GM12801 (cell line): ENCODE results near the gene RGS16.

Experiments used
- TF ChIP-seq, protein P1 (sequence below): IDR thresholded peaks from one replicate; pipeline ENCODE4 v1.5.1; 2011; ENCODE audit warnings: control low read depth; ENCODE audit not compliant: insufficient read length; ENCODE audit errors: extremely low read depth

Gene RGS16

DNA sequence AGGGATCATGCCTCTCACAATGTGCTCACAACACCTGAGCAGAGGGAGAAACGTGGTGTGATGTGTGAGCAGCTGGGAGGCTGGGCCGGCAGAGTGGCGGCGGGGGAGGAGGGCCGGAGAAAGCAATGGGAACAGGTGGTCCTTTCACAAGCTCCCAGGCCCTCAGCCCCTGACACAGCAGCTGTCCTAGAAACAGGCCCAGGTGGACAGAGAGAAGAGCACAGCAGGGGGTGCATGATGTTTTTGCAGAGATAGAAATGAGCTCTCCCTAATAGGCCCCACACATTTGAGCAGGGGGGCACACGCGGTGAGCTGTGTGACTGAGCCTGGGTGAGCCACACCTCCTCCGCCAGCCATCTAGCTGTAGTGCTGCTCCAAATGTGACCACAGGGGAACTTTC, 7.6 kb upstream of the RGS16 start:
- TF ChIP-seq, protein P1, sequence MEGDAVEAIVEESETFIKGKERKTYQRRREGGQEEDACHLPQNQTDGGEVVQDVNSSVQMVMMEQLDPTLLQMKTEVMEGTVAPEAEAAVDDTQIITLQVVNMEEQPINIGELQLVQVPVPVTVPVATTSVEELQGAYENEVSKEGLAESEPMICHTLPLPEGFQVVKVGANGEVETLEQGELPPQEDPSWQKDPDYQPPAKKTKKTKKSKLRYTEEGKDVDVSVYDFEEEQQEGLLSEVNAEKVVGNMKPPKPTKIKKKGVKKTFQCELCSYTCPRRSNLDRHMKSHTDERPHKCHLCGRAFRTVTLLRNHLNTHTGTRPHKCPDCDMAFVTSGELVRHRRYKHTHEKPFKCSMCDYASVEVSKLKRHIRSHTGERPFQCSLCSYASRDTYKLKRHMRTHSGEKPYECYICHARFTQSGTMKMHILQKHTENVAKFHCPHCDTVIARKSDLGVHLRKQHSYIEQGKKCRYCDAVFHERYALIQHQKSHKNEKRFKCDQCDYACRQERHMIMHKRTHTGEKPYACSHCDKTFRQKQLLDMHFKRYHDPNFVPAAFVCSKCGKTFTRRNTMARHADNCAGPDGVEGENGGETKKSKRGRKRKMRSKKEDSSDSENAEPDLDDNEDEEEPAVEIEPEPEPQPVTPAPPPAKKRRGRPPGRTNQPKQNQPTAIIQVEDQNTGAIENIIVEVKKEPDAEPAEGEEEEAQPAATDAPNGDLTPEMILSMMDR: no peak

DNA sequence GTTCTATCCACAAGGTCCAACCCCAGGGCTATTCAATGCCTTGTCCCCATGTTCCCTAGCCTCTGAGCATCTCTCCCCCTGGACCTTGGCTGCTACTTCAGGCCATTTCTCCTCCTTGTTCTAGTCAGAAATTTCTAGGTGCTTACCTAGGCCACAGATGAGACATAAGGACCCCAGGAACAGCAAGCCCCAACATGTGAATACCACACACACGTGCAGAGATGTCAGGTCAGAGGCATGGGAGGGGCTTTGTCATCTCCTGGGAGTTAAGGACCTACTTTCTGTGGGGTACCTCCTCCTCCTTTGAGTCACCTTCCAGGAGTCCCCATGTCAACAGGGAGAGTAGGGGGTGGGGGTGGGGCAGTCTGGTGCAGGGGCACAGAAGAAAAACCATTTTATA, 7.1 kb upstream of the RGS16 start:
- TF ChIP-seq, protein P1: no peak

DNA sequence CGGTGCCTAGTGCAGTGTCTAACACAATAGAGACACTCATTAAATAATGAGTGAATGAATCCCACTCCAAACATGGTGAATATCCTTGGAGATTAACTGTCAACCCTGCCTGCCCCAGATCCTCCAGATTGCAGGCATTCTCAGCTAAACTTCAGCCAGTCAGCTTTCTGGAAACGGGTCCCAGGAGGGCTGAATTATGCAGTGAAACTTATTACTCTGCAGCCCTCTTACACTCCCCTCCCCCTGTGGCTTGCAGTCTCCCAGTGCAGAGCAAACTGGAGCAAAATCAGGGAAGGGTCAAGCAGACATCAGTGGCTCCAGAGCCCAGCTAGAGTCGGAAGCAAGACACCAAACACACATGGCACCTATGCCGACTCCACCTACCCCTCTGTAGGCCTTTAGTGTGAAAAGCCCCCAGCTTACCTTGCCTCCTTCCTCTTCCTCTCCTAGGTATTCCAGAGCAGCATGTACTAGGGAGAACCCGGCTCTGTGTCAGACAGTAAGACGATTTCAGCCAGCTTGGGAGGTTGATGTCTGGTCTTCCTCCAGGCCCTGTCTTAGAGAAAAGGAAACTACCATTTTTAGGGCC, 6.5 kb upstream of the RGS16 start:
- TF ChIP-seq, protein P1: no peak

DNA sequence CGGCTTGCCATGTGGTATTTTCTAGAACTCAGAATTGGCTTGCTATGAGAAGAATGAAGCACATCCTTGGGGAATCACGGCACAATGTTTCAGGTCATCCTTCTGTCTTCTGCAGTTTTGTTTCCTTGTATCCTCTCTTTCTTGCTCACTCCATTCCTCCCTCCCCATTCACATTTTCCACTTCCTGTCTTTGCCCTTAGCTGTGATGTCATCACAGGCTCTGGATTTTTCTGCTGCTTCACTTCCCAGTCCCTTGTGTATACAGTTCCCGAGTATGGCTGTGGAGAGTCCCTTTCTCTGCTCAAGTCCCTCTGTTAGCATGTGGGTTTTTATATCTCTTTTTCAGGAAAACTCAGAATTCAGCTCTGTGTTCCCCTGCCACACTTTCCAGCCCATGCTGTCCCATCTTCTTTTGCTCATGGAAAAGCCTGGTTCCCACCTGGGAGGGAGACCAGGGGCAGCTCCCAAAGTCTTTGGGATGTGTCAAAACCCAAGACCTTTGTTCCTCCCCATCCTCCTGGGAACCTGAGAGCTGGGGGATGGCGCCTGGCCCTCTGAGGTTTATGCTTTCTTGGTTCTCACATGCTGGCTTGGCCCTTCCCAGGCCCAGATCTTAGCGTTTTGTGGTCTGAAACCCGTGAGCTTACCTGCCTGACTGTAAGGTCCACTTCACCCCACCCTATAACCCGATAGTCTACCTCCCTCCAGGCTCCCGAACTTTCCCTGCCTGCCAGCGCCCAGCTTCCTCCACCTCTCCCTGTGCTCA, 4.8 kb upstream of the RGS16 start:
- TF ChIP-seq, protein P1: no peak

DNA sequence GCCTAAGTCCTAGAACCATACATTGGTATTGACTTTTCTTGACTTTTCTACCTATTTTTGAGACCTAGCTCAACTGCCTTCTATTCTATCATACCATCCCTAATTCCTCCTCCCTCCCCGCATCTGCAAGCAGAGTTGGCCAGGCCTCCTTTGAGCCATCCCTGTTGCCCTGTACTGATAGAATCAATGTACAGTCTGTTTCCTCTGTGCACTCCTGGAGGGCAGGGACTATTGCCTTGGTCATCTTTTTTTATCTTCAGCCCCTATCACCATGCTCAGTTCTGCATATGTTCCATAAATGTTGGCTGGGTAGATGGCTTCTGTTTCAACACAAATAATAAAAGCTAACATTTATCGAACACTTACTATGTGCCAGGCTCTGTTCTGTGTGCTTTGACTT, 4.0 kb upstream of the RGS16 start:
- TF ChIP-seq, protein P1: no peak

DNA sequence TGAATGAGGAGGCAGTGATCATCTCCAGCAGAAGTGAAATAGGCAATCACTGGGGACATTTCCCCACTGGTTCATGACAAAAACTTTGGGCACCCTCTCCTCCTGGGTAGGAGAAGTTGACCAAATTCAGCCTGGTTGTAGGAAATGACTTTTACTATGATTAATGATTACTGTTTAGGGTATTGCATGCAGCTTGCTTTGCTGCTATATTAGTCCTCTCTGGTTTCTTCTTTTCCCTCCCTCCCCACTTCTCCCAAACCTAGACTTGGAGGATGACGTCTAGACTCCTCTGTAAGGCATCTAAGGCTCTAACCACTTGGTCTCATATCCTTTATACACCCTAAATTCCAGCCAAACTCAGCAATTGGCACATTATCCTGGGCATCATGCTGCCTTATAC, 3.4 kb upstream of the RGS16 start:
- TF ChIP-seq, protein P1: no peak

DNA sequence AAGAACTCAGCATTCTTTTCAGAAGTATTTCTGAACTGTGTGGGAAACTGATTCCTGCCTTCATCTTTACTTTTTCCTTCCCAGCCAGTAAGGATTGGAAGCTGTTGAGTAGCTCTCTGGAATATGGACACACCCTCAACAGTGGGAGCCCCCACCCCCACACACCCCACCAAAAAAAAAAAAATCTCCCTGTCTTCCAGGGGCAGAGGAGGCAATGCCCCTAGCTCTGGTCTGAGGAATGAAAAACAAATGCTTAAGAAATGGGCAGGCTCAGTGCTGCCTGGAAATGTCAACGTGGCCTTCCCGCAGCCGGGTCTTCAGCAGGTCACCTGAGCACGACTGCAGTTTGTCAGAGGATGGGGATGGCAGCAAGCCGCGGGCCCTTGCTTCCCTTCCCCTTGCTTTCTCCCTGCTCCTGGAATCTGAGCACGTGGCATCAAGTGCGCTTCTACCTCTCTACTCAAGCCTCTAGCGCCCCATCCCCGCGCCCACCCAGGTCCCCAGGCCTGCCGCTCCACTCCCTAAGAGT, 479 bp downstream of the RGS16 start:
- TF ChIP-seq, protein P1: no peak
